Kidney (tissue), 2 donors: ENCODE data around the gene UGT1A3. TPM values are rescaled to one million over a fixed set of nuclear protein-coding genes. Genes with fewer than 3 reads are reported as not detected.

Source experiments
- polyA plus RNA-seq: library from polyadenylated mRNA; stranded (reverse); fragments of 350-450 nt; fragmentation: Illumina TruSeq; extraction: RNeasy Lipid Tissue Mini Kit (QIAGEN cat#74804); gene quantifications from one replicate; pipeline ENCODE4 v1.2.3, GENCODE V29; 2014; ENCODE audit warnings: low read depth, low replicate concordance; ENCODE audit not compliant: insufficient read depth
- total RNA-seq: library from RNA; stranded (reverse); fragmentation: NEBNext Ultra II Directional; extraction: Animal tissue kit (Norgen Biotek cat#: 25700); gene quantifications from one replicate; pipeline ENCODE4 v1.2.1, GENCODE V29; 2021
- donor health status: DM: yes; HTN: yes; CAD: no.

Gene UGT1A3
- total and polyA plus RNA-seq, 2 donors from 2014 or later = 0.47 to 0.57 TPM

Other genes with a start within 250 kb of the UGT1A3 start
- 51.6 TPM for gene USP40, start 162.3 kb upstream of the UGT1A3 start, total RNA-seq
- gene USP40, start 162.3 kb upstream of the UGT1A3 start, polyA plus RNA-seq = 28.5 TPM
- not detected for gene UGT1A8, start 111.4 kb upstream of the UGT1A3 start, total RNA-seq
- gene UGT1A8, start 111.4 kb upstream of the UGT1A3 start, polyA plus RNA-seq = 30.0 TPM
- not detected for gene UGT1A10, start 92.6 kb upstream of the UGT1A3 start, total RNA-seq
- 6.6 TPM for gene UGT1A10, start 92.6 kb upstream of the UGT1A3 start, polyA plus RNA-seq
- 1.4 TPM for gene UGT1A9, start 57.1 kb upstream of the UGT1A3 start, total RNA-seq
- gene UGT1A9, start 57.1 kb upstream of the UGT1A3 start, polyA plus RNA-seq = 414 TPM
- gene UGT1A7, start 47.1 kb upstream of the UGT1A3 start, total RNA-seq = 0.35 TPM
- gene UGT1A7, start 47.1 kb upstream of the UGT1A3 start, polyA plus RNA-seq = 1.3 TPM
- gene UGT1A6, start 36.2 kb upstream of the UGT1A3 start, total RNA-seq = 43.7 TPM
- 110 TPM for gene UGT1A6, start 36.2 kb upstream of the UGT1A3 start, polyA plus RNA-seq
- 2.1 TPM for gene UGT1A5, start 16.1 kb upstream of the UGT1A3 start, total RNA-seq
- gene UGT1A5, start 16.1 kb upstream of the UGT1A3 start, polyA plus RNA-seq = not detected
- gene UGT1A4, start 10.3 kb upstream of the UGT1A3 start, total RNA-seq = 1.1 TPM
- gene UGT1A4, start 10.3 kb upstream of the UGT1A3 start, polyA plus RNA-seq = 0.84 TPM
- 1.4 TPM for gene UGT1A1, start 31.2 kb downstream of the UGT1A3 start, total RNA-seq
- gene UGT1A1, start 31.2 kb downstream of the UGT1A3 start, polyA plus RNA-seq = 3.6 TPM
- gene MROH2A, start 49.3 kb downstream of the UGT1A3 start, total RNA-seq = not detected
- 1.8 TPM for gene MROH2A, start 49.3 kb downstream of the UGT1A3 start, polyA plus RNA-seq
- 0.94 TPM for gene HJURP, start 125.5 kb downstream of the UGT1A3 start, total RNA-seq
- not detected for gene HJURP, start 125.5 kb downstream of the UGT1A3 start, polyA plus RNA-seq
- gene TRPM8, start 188.3 kb downstream of the UGT1A3 start, total RNA-seq = 2.5 TPM
- gene TRPM8, start 188.3 kb downstream of the UGT1A3 start, polyA plus RNA-seq = not detected